Panc1 (cell line): ENCODE data around the gene P2RX4.

Source experiments
- POLR2AphosphoS5 ChIP-seq: IDR thresholded peaks from 2 replicates; pipeline ENCODE4 v1.6.1; 2012; ENCODE audit warnings: mild to moderate bottlenecking, low read depth, low read length, moderate library complexity
- SIN3A ChIP-seq: IDR thresholded peaks from 2 replicates; pipeline ENCODE4 v1.6.1; 2012; ENCODE audit warnings: low read depth, mild to moderate bottlenecking, low read length, moderate library complexity, borderline replicate concordance; ENCODE audit not compliant: insufficient read depth
- TF ChIP-seq, protein P1 (sequence below): fragments of 450-650 bp; IDR thresholded peaks from 2 replicates; pipeline ENCODE4 v1.5.1; 2017; ENCODE audit warnings: mild to moderate bottlenecking
- TF ChIP-seq, protein P2 (sequence below), 2 experiments: IDR thresholded peaks; 2 replicates each; pipeline ENCODE4 v1.6.1; 2011 to 2012; ENCODE audit warnings: low read depth in 2 of 2, control low read depth in 1 of 2, low read length in 1 of 2, mild to moderate bottlenecking in 1 of 2, moderate library complexity in 1 of 2; ENCODE audit not compliant: insufficient read depth in 1 of 2

DNA sequence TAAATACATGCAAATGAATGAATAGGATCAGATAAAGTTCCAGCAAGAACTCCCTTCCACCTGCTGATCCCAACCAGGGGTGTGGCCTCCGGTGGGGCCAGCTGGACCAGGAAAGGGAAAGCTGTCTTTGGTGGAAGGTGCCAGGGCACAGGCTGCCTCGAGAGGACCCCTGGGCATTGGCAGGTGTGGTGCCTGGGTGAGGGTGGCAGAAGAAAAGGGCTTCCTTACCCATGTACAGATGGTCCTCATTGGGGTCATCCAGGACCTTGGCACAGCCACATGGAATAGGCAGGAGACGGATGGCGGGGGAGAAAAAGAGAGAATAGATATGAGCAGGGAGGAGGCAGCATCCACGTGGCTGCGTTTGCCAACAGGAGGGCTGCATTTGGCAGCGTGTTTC is 50.2 kb downstream of the P2RX4 start:
- TF ChIP-seq, protein P1, sequence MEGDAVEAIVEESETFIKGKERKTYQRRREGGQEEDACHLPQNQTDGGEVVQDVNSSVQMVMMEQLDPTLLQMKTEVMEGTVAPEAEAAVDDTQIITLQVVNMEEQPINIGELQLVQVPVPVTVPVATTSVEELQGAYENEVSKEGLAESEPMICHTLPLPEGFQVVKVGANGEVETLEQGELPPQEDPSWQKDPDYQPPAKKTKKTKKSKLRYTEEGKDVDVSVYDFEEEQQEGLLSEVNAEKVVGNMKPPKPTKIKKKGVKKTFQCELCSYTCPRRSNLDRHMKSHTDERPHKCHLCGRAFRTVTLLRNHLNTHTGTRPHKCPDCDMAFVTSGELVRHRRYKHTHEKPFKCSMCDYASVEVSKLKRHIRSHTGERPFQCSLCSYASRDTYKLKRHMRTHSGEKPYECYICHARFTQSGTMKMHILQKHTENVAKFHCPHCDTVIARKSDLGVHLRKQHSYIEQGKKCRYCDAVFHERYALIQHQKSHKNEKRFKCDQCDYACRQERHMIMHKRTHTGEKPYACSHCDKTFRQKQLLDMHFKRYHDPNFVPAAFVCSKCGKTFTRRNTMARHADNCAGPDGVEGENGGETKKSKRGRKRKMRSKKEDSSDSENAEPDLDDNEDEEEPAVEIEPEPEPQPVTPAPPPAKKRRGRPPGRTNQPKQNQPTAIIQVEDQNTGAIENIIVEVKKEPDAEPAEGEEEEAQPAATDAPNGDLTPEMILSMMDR: no peak
- TF ChIP-seq, protein P2, sequence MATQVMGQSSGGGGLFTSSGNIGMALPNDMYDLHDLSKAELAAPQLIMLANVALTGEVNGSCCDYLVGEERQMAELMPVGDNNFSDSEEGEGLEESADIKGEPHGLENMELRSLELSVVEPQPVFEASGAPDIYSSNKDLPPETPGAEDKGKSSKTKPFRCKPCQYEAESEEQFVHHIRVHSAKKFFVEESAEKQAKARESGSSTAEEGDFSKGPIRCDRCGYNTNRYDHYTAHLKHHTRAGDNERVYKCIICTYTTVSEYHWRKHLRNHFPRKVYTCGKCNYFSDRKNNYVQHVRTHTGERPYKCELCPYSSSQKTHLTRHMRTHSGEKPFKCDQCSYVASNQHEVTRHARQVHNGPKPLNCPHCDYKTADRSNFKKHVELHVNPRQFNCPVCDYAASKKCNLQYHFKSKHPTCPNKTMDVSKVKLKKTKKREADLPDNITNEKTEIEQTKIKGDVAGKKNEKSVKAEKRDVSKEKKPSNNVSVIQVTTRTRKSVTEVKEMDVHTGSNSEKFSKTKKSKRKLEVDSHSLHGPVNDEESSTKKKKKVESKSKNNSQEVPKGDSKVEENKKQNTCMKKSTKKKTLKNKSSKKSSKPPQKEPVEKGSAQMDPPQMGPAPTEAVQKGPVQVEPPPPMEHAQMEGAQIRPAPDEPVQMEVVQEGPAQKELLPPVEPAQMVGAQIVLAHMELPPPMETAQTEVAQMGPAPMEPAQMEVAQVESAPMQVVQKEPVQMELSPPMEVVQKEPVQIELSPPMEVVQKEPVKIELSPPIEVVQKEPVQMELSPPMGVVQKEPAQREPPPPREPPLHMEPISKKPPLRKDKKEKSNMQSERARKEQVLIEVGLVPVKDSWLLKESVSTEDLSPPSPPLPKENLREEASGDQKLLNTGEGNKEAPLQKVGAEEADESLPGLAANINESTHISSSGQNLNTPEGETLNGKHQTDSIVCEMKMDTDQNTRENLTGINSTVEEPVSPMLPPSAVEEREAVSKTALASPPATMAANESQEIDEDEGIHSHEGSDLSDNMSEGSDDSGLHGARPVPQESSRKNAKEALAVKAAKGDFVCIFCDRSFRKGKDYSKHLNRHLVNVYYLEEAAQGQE (IDR thresholded peaks at IDR 0.05; ENCODE audit: insufficient read depth in 1 of 2, low read depth in 2 of 2, low read length in 1 of 2): no peak
- TF ChIP-seq POLR2AphosphoS5: no peak
- no peak for TF ChIP-seq SIN3A
